HG02870 (cell line): ENCODE measurements around the gene DOCK9.
"Not testable (repeated sequence)": the region's sequence is repeated elsewhere in the genome, so short reads cannot be mapped to it uniquely, and the experiment has no call there.

Experiments
- ATAC-seq: cut with Tn5 transposase; IDR thresholded peaks from one replicate; pipeline ENCODE4 v1.9.1; 2021; ENCODE audit warnings: mild to moderate bottlenecking, moderate library complexity; ENCODE audit not compliant: unreplicated experiment

Gene DOCK9

DNA sequence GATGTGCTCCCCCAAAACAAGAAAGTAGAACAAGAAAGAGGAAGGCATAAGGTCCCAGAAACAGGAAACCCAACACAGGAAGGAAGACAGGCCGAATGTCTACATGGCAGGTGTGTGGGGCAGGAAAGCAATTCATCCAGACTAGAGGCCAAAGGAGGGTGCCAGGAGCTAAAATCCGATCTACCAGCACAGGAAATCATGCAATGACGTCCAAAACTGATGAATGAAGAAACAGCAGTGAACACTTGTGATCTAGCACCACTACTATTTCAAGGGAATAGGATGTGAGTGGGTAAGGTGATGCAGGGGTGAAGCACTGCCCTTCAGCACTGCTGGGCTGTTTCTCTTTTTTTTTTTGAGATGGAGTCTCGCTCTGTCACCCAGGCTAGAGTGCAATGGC, 59.1 kb downstream of the DOCK9 start:
- ATAC-seq: no peak

DNA sequence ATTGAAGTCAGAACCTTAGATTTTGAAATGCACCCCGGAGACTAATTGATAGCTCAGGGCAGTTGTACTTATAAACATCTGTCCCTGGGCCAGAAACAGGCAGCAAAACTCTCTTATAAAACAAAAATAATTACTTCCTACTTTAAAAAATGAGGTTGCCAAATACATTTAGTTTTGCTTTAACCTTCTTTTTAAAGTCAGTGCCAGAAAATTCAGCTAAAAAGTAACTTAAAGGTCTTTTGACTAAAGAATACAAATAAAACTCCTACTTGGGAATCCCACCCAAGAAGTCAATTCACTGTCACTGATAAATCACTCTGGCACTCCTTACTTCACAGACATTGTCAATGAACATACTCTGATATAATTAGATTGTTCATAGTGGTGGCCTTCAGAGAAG, 60.7 kb downstream of the DOCK9 start:
- no peak for ATAC-seq

DNA sequence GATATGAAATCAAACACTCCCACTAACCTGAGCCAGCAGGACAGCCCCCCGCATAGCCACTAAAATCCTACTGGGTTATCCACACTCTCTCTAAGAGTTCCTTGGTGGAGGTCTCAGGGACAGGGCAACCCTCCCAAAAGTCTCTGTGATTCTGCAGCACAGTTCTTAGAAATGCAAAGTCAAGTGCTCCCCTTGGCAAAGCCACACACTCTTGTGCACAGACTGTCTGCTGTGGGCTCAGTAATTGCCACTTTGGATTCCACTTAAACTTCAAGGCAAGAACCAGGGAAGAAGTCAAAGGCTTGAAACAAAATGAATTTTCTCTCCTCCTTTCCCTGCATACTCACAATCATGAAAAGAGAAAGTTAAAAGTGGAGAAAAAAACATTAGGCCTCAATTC, 61.5 kb downstream of the DOCK9 start:
- ATAC-seq: no peak

DNA sequence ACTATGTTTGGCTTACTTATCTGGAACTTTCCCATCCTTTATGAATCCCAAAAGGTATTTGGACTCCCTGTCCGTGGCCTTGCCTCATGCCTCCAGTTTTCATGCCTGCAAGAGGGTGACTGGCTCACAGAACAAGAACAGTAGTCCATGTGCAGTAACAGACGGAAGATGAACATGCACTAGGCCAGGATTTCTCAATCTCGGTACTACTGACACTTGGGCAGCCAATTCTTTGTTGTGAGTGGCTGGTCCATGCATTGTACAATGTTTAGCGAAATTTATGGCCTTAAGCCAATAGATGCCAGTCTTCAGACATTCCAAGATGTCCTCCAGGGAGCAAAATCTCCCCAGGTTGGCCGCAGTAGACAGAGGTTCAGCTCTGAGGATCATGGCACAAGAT, 61.9 kb downstream of the DOCK9 start:
- ATAC-seq: no peak

DNA sequence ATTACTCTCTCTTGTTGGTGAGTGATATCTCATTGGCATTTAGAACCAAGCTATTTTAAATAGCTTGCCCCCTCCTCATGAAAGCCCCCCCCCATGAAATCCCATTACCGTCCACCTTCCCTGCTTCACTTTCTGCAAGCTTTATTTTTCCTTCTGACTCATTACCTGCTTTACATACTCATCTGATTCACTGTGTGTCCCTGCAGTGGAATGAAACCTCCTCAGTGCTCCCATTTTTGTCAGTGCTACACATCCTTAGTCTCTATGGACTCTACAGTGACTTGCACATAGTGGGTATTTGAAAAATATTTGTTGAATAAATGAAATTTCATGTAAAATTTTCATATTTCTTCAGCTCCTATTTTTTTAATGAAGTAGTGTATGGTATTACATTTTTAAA, 62.3 kb downstream of the DOCK9 start:
- ATAC-seq: no peak

DNA sequence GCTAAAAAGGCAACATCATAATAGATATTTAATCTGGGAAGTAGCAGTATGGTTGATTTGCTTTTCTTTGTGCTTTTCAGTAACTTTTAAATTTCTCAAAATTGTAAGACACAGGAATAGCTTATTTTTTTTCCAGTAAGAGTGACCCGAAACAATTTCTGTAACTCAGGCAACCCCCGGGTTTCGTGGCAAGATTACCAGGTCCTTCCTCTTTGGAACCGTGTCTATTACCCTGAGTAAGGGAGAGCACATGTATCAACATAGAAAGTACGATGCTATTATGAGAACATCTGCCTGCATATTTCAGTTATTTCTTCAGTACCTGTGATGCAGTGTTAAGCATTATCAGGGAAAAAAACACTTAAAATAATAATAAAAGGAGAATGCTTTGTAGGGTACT, 64.1 kb downstream of the DOCK9 start:
- ATAC-seq: no peak

DNA sequence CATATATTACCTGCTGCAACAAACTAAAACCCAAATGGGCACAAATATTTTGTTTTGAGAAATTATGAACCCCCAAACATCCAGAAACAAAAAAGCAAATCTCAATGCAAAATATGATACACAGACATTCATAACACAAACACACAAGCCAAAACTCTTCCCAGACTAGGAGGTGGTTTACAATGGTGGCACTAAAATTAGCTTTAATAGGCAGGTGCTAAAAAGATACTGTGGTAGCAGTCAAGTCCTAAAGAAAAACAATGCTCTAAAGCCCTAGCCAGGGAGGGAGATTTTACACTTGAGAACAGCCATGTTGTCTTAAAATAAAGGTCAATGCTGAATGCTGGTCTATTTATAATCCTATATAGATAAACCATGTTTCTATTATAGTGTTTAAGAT, 65.0 kb downstream of the DOCK9 start:
- no peak for ATAC-seq

DNA sequence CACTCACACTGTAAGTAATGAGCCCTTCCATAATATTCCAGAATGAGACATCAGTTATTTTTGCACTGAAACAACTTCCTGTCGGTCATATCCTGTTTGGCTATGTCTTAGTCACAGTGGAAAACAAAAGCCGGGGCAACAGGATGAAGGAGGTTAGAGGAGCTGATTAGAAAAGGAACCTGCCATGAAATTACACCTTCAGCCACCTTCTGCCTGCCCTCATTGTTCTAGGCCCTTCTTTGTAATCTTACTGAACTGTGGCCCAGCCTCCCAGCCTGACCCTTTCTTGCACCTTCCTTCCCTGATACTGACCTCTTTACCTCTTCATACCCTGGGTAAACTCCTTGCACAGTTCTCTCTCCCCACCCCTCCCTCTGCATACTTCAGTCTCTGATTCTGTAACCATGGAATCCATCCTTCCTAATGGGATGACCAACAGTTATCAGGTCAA, 67.3 kb downstream of the DOCK9 start:
- ATAC-seq: no peak

DNA sequence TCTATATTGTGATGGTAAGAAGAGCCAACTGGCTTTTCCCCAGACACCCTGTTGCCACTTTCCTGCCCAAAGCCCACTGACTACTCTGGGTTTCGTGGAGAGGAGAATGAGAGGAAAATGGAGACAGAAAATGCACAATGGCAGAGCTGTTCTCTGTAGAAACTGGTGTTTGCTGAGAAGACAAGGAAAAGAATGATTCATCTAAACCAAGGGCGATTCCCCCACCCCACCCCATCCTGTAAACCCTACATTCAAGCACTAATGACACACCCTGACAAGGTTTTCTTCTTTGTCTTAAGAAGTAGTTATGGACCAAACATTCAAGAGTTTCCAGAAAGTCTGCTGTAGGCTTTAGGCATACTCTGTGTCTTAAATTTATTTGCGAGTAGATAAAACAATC, 68.8 kb downstream of the DOCK9 start:
- ATAC-seq: no peak

DNA sequence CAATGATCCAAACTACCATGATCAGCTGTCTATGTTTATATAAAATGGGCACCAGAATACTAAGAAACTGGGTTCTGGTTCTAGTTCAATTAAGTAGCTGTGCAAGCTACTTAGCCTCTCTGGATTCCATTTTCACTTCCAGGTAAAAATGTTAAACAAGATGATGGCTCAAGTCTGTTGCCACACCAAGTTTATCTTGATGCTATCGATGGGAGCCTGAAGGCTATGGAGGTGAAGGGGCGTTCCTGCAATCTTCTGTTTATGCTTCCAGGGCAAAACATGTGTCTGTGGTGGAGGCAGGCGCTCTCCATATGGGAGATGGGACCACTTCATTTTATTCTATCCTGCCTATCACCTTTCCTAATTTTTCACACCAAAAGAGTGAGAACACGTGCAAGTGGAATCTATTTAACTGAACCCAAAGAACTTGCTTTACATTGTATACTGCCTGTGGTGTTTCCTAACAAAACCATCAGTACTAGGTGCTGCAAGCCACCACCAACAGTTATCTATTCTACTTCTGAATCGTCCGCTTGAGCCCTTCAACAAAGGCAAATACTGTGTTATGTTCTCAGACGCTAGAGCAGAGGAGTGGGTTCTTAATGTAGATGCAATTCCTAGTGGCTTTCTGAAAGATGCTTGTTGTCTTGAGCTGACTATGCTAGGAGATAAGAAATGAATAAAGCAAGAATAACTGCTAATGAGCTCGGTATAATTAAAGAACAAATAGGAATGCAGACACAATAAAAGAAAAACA, 70.9 kb downstream of the DOCK9 start:
- no peak for ATAC-seq

DNA sequence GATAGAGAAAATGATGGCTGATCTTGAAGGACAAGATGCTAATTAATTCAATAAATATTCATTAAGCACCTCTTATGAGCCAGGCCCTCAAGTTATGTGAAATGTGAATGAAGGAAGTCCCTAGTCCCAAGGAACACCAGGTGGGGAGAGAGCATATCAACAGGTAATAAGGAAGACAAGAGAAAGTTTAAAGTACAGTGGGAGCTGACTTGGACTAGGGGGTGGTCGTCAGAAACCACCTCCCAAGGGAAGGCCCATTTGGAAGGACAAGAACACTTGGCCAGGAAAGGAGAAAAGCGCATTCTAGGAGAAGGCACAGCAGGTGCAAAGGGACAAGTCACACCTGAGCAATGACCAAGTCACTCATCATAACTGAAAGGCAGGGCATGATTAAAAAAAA, 72.7 kb downstream of the DOCK9 start:
- no peak for ATAC-seq

DNA sequence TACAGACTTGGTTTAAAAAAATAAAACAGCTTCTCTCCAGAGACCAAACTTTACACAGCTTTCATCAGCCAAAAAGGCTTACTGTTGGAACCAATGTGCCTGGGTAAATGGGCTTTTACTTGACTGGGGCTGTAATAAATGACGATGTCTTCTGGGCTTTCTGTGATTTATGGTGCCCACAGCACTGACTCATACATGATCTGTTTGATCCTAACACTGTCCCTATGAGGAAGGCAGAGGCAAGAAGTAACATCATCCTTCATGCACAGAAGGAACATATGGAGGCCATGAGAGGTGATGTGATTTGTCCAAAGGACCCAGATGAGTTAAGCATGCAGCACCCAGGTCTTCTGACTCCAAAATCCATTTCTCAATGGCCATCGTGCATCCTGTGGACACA, 77.4 kb downstream of the DOCK9 start:
- ATAC-seq: no peak

DNA sequence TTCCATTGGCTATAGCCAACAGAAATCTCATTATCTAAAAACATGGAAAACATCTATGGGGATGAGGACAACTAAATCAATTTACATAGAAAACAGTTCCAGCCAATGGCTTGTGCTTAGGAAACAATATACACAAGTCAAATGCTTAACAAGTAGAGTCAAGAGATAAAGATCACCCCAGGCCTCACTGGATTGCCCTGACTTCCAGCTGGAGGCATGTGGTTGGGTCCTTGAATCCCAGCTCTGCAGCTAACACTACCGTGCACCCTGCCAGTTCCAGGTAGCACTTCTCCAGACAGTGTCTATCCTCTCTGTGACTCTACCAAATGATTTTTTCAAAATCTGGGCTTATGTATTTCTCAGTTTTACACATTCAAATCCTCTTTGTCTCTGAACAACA, 80.2 kb downstream of the DOCK9 start:
- no peak for ATAC-seq

DNA sequence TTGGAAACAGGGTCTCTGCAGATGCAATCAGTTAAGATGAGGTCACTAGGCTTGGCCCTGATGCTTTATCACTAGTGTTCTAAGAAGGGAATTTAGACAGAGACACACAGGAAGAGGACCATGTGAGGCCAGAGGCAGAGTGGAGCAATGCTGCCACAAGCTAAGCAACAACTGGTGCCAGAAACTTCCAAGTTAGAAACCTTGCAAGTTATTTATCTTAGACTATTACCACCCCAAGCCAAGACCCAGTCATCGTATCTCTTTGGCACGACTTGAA, 81.1 kb downstream of the DOCK9 start:
- ATAC-seq: no peak

DNA sequence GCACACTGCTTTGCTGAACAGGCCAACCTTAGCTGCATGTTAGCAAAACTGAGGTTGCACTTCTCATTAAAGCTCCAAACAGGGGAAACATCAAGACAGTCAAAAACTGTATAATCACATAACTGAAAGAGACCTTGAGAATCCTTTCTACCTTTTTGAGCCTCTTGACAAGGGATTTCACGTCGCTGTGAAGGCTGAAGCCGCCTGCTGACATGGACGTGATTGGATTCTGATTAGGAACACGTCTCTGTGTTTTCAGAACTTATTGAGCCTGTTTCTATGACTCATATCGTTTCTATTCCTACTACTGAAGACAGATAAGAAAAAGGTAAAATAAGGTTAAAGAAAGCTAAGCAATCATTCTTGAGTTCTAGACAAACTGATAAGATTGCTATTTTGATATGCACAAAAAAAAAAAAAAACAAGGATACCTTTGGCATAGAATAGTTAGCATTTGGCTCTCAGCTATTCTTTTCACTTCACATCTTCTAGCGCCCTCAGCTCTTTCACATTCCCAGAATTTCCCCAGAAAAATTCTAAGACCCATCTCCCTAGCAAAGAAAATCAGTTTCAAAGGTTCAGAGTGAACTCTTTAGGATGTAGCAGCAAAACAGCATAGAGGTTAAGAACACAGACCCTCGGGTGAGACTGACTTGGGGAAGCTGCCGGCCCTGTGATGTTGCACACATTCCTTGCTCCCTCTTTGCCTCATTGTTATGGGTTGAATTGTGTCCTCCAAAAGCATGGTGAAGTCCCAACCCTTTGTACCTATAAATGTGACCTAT, 81.6 kb downstream of the DOCK9 start:
- no peak for ATAC-seq

DNA sequence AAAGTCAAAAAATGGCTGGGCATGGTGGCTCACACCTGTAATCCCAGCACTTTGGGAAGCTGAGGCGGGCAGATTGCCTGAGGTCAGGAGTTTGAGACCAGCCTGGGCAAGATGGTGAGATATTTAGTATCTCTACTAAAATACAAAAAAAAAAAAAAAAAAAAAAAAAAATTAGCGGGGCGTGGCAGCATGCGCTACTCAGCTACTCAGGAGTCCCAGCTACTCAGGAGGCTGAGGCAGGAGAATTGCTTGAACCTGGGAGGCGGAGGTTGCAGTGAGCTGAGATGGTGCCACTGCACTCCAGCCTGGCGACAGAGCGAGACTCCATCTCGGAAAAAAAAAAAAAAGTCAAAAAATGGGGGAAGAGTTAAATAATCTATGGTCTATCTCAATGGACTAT, 83.0 kb downstream of the DOCK9 start:
- ATAC-seq: not testable (repeated sequence)

DNA sequence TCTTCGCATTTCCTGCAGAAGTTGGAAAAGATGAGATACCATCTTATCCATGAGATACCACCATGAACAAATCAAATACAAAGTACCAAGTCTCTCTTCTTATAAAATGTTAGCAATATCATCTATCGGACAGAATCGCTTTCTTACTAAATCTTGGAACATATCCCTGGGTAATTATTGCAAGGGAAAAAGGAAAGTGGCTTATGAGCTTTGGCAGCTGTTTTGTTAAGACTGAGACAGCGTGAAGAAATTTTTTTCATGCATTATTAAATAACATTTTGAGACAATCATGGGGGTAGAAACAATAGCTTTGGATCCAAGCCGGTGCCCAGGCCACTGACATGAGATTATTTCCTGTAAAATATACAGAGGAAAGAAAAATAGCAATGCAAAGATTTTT, 84.5 kb downstream of the DOCK9 start:
- no peak for ATAC-seq

DNA sequence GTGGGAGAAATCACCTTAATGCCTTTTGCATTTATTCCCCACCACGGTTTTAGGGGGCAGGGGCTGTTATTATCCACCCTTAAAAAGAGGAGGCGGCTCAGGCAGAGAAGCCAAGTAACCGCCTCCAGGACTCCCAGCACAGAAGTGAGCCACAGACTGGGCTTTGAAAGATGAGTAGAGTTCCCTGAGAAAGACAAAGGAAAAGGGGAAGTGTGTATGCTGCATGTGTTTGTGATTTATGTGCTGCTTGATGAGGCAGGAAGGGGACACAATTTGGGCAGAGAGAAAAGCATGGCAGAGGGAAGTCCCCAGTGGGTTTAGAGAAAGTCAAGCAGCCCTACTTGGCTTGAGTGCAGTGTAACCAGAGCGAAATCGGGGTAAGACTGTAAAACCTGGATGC, 85.0 kb downstream of the DOCK9 start:
- ATAC-seq: no peak

DNA sequence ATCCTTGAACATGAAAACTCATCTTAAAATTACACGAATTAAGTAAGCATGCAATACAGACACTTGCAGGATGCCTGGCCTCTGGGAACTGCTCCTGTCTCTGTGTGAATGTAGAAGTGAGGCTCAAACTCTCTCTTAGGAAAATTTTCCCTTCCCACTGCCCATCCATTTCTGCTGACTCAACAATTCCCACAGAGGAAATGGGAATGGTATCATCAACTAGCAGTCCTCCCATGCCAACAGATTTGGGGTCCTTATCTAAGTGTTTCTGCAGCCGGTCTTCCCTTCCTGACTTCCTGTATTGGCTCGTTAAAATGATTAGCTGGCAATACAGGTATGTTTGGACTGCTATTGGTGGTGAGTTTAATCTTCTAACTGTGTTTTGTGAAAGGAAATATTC, 85.8 kb downstream of the DOCK9 start:
- ATAC-seq: no peak

DNA sequence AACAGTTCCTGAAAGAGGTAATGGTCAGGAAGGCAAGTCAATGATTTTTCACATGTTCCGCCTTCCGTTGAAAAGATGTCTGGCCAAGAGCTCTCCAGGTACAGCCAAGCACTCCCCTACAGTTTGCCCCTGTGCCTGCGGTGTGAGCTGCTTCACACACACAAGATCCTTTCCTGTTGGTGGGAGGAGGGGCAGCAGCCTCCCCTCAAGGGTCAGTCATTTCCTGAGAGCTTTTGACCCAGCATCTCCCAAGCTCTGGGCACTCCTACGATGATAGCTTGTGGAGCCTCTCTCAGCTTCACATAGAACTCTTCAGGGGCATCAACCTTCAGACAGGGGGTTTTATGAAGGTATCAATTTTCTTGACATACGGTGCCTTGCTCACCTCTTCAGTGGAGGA, 86.9 kb downstream of the DOCK9 start:
- no peak for ATAC-seq

DNA sequence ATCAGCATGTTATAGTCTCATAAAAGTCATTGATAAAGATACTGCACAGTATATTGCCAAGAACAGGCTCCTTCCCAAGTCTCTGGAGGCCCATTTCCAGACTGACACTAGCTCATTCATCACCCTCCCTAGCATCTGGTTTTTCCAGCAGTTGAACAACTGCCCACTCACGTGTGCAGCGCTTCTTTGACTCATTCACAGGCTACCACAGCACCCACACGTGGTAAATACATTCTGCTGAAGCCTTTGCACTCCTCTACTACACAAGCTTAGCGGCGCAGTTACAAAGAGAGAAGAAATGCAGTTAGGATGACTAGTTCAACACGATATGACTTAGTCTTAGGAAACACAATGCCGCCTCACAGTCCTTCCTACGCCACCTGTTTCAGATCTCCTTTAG, 87.7 kb downstream of the DOCK9 start:
- no peak for ATAC-seq

DNA sequence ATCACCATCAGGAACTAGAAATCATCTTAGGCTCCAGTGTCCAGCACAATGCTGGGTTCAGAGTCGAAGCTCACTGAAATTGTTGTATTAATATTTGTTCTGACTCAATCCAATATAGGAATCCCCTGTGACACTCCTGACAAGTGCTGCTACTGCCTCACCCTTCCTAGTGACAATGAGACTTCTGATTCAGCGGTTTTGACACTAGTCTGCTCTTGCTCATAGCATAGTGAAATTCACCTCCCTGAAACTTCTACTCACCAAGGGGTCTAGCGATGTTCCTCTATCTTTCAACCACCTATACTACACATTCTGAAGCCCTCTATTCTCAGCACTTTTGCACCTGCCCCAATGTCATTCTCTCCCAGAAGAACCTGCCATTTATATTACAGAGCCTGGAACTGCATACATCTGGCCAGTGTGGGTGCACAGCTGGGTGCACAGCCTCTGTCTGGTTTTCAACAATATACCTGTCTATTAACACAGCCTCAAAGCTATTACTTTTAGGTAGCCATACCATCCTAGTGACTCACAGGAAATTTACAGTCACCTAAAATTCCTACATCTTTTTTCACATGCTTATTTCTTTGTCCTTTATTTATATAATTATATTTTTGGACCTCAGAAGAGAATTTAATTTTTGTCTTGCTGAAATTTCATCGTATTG, 88.3 kb downstream of the DOCK9 start:
- no peak for ATAC-seq
